ENCODE data around the gene THBS1. TPM values are rescaled to one million over a fixed set of nuclear protein-coding genes. Genes with fewer than 3 reads are reported as not detected.

Gene THBS1
- total and polyA plus RNA-seq, 9 donors = 45.5 to 137 (median 74.5) TPM

DNA sequence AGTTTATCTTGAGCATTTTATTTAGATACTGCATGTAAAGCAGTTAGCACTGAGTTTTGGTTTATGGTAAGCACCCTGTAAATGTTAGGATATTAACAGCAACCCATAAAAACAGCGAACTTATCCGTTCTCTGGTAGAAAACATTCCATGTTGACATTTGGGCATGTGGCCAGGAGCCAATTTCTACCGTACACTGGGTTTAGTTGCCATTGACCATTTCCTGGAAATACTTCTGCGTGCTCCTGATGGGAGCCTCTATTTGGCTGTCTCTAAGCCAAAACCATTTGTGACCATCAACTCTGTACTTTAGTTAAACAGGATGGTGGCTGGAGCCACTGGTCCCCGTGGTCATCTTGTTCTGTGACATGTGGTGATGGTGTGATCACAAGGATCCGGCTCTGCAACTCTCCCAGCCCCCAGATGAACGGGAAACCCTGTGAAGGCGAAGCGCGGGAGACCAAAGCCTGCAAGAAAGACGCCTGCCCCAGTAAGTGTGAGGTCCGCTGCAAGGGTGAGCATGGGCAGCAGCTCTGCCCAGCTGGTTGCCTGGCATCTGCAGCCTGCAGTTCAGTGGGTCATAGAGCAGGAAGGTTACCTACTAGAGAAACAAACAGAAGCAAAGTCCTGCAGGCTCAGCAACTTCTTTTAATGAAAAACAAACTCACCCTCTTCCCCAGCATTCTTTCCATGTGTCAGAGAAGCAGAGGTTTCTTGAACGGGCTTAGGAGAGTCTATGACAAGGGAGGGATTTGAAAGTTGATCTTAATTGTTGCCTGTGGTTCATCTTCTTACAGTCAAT, 7.1 kb downstream of the THBS1 start:
- Histone ChIP-seq H3K27me3 (ENCODE audit: control insufficient read depth, insufficient read depth, low read length) (no peaks in the 10 kb centered on the region), H3K36me3 (ENCODE audit: control insufficient read depth, insufficient read depth, low read length) (peaks cover 76% of the 10 kb centered on the region), H3K4me1 (ENCODE audit: control insufficient read depth, insufficient read depth, low read length) (peaks cover 4% of the 10 kb centered on the region), H3K9me3 (replicated peaks; ENCODE audit: control insufficient read depth, low read depth, low read length) (no peaks in the 10 kb centered on the region), H3K4me3 (ENCODE audit: low read length) (no peak overlapping the region), H3K27ac (ENCODE audit: low read length) (no peak overlapping the region)
- no peak for DNase-seq
- 83% methylated on average over 9 of the region's 13 CpGs for WGBS (ENCODE audit: insufficient coverage)

DNA sequence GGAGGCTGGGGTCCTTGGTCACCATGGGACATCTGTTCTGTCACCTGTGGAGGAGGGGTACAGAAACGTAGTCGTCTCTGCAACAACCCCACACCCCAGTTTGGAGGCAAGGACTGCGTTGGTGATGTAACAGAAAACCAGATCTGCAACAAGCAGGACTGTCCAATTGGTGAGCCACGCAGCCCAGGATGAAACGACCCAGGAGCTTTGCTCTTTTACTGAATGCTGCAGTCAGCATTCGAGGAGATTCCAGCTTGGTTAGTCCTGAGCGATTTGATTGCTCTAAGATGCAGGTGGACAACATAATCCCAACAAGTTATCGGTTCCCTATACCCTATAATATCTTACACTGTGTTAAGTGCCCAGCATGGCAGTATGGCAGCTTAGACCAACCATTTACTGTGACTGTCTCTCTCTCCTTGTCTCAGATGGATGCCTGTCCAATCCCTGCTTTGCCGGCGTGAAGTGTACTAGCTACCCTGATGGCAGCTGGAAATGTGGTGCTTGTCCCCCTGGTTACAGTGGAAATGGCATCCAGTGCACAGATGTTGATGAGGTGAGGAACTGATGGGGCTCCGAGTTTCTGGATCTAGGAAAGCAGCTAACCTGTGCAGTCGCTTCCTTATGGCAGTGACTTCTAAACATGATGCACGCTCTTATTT, 7.8 kb downstream of the THBS1 start:
- no peaks in the 10 kb centered on the region for H3K27me3 ChIP-seq (ENCODE audit: control insufficient read depth, insufficient read depth, low read length)
- H3K36me3 ChIP-seq (ENCODE audit: control insufficient read depth, insufficient read depth, low read length) = peaks cover 79% of the 10 kb centered on the region
- peaks cover 4% of the 10 kb centered on the region for H3K4me1 ChIP-seq (ENCODE audit: control insufficient read depth, insufficient read depth, low read length)
- no peak overlapping the region for H3K27ac ChIP-seq (ENCODE audit: low read length)
- DNase-seq = no peak
- H3K9me3 ChIP-seq (replicated peaks; ENCODE audit: control insufficient read depth, low read depth, low read length) = no peaks in the 10 kb centered on the region
- no peak overlapping the region for H3K4me3 ChIP-seq (ENCODE audit: low read length)
- 91% methylated on average over 13 of the region's 13 CpGs for WGBS (ENCODE audit: insufficient coverage)

- DNase-seq = no peak
- no peaks in the 10 kb centered on the region for H3K9me3 ChIP-seq (replicated peaks; ENCODE audit: control insufficient read depth, low read depth, low read length)
- 92% methylated on average over 7 of the region's 14 CpGs for WGBS (ENCODE audit: insufficient coverage)
- H3K4me1 ChIP-seq (ENCODE audit: control insufficient read depth, insufficient read depth, low read length) = peaks cover 2% of the 10 kb centered on the region
- no peak overlapping the region for H3K4me3 ChIP-seq (ENCODE audit: low read length)
- no peak overlapping the region for H3K27ac ChIP-seq (ENCODE audit: low read length)
- no peaks in the 10 kb centered on the region for H3K27me3 ChIP-seq (ENCODE audit: control insufficient read depth, insufficient read depth, low read length)
- H3K36me3 ChIP-seq (ENCODE audit: control insufficient read depth, insufficient read depth, low read length) = peaks cover 79% of the 10 kb centered on the region
These were observed 8.4 kb downstream of the THBS1 start for GRCh38 chr15:39589193-39589814.

DNA sequence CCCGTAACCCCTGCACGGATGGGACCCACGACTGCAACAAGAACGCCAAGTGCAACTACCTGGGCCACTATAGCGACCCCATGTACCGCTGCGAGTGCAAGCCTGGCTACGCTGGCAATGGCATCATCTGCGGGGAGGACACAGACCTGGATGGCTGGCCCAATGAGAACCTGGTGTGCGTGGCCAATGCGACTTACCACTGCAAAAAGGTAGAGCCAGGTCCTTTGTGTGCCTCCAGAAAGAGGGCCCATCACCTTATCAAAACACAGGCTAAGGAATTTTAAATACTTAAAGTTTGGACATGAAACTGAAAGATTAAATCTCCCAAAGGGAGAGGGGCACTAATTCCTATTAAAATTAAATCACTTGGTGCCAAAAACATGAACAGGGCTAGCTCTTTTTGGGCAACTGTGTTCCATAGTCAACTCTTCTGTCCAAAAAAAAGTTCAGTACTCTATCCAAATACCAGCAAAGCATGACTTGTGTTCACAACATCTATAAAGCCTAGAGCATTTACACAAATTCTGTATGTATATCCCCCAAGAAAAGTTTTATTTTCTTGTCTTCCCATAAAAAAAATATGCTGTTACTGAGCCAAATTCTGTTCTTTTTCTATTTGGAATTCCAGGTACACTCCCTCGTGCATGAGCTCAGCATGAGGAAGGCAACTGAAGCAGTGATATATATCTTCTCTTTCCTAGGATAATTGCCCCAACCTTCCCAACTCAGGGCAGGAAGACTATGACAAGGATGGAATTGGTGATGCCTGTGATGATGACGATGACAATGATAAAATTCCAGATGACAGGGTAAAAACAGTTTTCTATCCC, 9.2 kb downstream of the THBS1 start:
- no peaks in the 10 kb centered on the region for H3K27me3 ChIP-seq (ENCODE audit: control insufficient read depth, insufficient read depth, low read length)
- DNase-seq = no peak
- peaks cover 2% of the 10 kb centered on the region for H3K4me1 ChIP-seq (ENCODE audit: control insufficient read depth, insufficient read depth, low read length)
- H3K27ac ChIP-seq (ENCODE audit: low read length) = no peak overlapping the region
- H3K9me3 ChIP-seq (replicated peaks; ENCODE audit: control insufficient read depth, low read depth, low read length) = no peaks in the 10 kb centered on the region
- H3K4me3 ChIP-seq (ENCODE audit: low read length) = no peak overlapping the region
- 92% methylated on average over 9 of the region's 13 CpGs for WGBS (ENCODE audit: insufficient coverage)
- peaks cover 80% of the 10 kb centered on the region for H3K36me3 ChIP-seq (ENCODE audit: control insufficient read depth, insufficient read depth, low read length)

- H3K4me3 ChIP-seq (ENCODE audit: low read length) = no peak overlapping the region
- 83% methylated on average over 8 of the region's 11 CpGs for WGBS (ENCODE audit: insufficient coverage)
- no peaks in the 10 kb centered on the region for H3K9me3 ChIP-seq (replicated peaks; ENCODE audit: control insufficient read depth, low read depth, low read length)
- H3K27ac ChIP-seq (ENCODE audit: low read length) = no peak overlapping the region
- DNase-seq = no peak
- peaks cover 78% of the 10 kb centered on the region for H3K36me3 ChIP-seq (ENCODE audit: control insufficient read depth, insufficient read depth, low read length)
- H3K27me3 ChIP-seq (ENCODE audit: control insufficient read depth, insufficient read depth, low read length) = no peaks in the 10 kb centered on the region
- H3K4me1 ChIP-seq (ENCODE audit: control insufficient read depth, insufficient read depth, low read length) = no peaks in the 10 kb centered on the region
These were observed 10.4 kb downstream of the THBS1 start for GRCh38 chr15:39591141-39591895.

GRCh38 chr15:39591896-39592315, 11.0 kb downstream of the THBS1 start:
- no peaks in the 10 kb centered on the region for H3K27me3 ChIP-seq (ENCODE audit: control insufficient read depth, insufficient read depth, low read length)
- no peaks in the 10 kb centered on the region for H3K9me3 ChIP-seq (replicated peaks; ENCODE audit: control insufficient read depth, low read depth, low read length)
- no CpG with 5 or more reads among the region's 2 CpGs for WGBS (ENCODE audit: insufficient coverage)
- H3K4me3 ChIP-seq (ENCODE audit: low read length) = no peak overlapping the region
- no peak overlapping the region for H3K27ac ChIP-seq (ENCODE audit: low read length)
- DNase-seq = no peak
- peaks cover 73% of the 10 kb centered on the region for H3K36me3 ChIP-seq (ENCODE audit: control insufficient read depth, insufficient read depth, low read length)
- H3K4me1 ChIP-seq (ENCODE audit: control insufficient read depth, insufficient read depth, low read length) = no peaks in the 10 kb centered on the region

DNA sequence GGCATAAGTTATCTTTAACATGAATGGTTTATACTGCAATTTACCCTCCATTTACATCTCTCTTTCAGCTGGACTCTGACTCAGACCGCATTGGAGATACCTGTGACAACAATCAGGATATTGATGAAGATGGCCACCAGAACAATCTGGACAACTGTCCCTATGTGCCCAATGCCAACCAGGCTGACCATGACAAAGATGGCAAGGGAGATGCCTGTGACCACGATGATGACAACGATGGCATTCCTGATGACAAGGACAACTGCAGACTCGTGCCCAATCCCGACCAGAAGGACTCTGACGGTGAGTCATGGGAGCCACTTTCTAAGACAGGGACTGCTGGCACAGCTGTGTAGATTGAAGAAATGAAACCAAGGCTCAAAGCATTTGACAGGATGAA, 11.6 kb downstream of the THBS1 start:
- peaks cover 68% of the 10 kb centered on the region for H3K36me3 ChIP-seq (ENCODE audit: control insufficient read depth, insufficient read depth, low read length)
- 92% methylated on average over 3 of the region's 6 CpGs for WGBS (ENCODE audit: insufficient coverage)
- no peaks in the 10 kb centered on the region for H3K27me3 ChIP-seq (ENCODE audit: control insufficient read depth, insufficient read depth, low read length)
- no peak overlapping the region for H3K4me3 ChIP-seq (ENCODE audit: low read length)
- DNase-seq = no peak
- H3K27ac ChIP-seq (ENCODE audit: low read length) = no peak overlapping the region
- H3K9me3 ChIP-seq (replicated peaks; ENCODE audit: control insufficient read depth, low read depth, low read length) = no peaks in the 10 kb centered on the region
- H3K4me1 ChIP-seq (ENCODE audit: control insufficient read depth, insufficient read depth, low read length) = no peaks in the 10 kb centered on the region

- Histone ChIP-seq H3K36me3 (ENCODE audit: control insufficient read depth, insufficient read depth, low read length) (peaks cover 62% of the 10 kb centered on the region), H3K27me3 (ENCODE audit: control insufficient read depth, insufficient read depth, low read length) (no peaks in the 10 kb centered on the region), H3K4me1 (ENCODE audit: control insufficient read depth, insufficient read depth, low read length) (no peaks in the 10 kb centered on the region), H3K9me3 (replicated peaks; ENCODE audit: control insufficient read depth, low read depth, low read length) (no peaks in the 10 kb centered on the region), H3K4me3 (ENCODE audit: low read length) (no peak overlapping the region), H3K27ac (ENCODE audit: low read length) (no peak overlapping the region)
- DNase-seq = no peak
- WGBS (ENCODE audit: insufficient coverage) = 91% methylated on average over 15 of the region's 15 CpGs
These were observed 12.3 kb downstream of the THBS1 start for GRCh38 chr15:39593071-39593655.

All from muscle of leg (tissue), 11 donors.